Measurements from ENCODE around the gene WLS. TPM values are rescaled to one million over a fixed set of nuclear protein-coding genes. Genes with fewer than 3 reads are reported as not detected.

WLS gene
- total and polyA plus RNA-seq, 10 of the 15 experiments (the other 5 are each of a cell fraction or from before 2014, with no cell fraction given), result 0.04 to 0.36 TPM; not detected in 8

DNA sequence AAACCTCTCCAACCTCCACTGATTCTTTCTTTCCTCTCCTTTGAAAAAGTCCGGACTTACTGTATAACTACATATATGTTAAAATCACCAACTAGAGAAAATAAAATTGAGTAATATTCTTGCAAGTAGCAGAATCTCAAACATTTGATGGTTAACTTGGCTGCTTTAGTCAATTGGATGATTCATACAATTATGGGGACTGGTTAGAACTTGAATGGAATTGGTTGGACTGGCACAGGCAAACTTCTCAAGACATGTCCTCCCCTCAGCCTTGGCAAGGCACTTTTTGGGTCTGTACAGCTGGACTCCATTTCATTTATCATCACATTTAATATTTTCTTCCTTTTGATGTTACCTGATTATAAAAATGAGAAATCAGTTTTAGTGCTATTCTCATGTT, 6.5 kb downstream of the WLS start (continued):
- TF ChIP-seq ZBTB11 (CRISPR knock-in tag; IDR thresholded peaks at IDR 0.05) (no peak), TCF12 (IDR thresholded peaks at IDR 0.05; ENCODE audit: low read depth, low read length) (no peak), BCL3 (IDR thresholded peaks at IDR 0.05; ENCODE audit: borderline replicate concordance, insufficient read depth, low read depth, low read length, poor library complexity, severe bottlenecking) (no peak), TAF1 (IDR thresholded peaks at IDR 0.05; ENCODE audit: borderline replicate concordance, low read depth, low read length) (no peak)
- TF ChIP-seq, protein P1, sequence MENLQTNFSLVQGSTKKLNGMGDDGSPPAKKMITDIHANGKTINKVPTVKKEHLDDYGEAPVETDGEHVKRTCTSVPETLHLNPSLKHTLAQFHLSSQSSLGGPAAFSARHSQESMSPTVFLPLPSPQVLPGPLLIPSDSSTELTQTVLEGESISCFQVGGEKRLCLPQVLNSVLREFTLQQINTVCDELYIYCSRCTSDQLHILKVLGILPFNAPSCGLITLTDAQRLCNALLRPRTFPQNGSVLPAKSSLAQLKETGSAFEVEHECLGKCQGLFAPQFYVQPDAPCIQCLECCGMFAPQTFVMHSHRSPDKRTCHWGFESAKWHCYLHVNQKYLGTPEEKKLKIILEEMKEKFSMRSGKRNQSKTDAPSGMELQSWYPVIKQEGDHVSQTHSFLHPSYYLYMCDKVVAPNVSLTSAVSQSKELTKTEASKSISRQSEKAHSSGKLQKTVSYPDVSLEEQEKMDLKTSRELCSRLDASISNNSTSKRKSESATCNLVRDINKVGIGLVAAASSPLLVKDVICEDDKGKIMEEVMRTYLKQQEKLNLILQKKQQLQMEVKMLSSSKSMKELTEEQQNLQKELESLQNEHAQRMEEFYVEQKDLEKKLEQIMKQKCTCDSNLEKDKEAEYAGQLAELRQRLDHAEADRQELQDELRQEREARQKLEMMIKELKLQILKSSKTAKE (IDR thresholded peaks at IDR 0.05; ENCODE audit: low read depth, poor library complexity, severe bottlenecking), result no peak

Data from GM12878 (cell line).